KG1 (cell line): ENCODE data around the gene EPO.
A peak's percentile ranks its signal among the peaks of the same experiment; 100 is the strongest.
"Not testable (repeated sequence)": the region's sequence is repeated elsewhere in the genome, so short reads cannot be mapped to it uniquely, and the experiment has no call there.

ENCODE experiments used
- DNase-seq: peaks from one replicate; lab custom pipeline; 2025; lab: John Stamatoyannopoulos, UW

EPO gene

DNA sequence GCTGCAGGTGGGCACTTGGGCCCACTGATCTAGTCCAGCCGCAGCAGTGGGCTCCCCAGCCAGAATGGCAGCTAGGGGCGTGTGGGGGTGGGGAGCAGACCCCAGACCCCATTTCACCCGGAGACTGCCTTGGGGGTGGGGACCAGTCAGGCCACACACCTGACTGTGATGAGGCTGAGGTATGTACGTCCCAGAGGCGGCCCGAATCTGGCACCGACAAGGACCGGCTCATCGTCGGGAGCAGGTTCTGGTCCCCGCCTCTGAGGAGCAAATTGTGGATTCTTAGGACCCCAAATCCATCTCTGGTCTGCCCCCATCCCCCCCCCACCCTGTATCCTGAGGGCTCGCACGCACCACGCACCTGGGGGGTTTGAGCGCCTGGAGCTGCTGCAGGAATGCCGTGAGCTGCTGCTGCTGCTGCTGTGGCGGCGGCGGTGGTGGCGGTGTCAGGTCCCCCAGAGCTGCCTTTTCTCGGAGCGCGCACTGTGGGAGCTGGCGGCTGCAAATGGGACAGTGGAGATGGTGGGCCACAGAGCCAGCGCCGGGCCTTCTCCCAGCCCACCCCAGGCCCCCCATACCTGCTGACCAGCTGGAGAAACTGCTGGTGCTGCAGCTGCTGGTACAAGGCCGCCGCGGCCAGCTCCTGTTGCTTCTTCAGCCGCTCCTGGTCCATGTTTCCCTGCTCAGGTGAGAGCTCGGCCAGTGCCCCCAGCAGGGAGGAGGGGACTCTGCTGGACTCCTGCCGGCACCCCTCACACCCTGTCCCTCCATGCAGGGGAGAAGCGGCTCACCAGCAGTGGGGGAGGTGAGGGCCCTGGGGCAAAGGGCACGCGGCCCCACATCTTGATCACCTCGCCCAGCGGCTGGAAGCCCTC, 36.4 kb upstream of the EPO start:
- no peak for DNase-seq

DNA sequence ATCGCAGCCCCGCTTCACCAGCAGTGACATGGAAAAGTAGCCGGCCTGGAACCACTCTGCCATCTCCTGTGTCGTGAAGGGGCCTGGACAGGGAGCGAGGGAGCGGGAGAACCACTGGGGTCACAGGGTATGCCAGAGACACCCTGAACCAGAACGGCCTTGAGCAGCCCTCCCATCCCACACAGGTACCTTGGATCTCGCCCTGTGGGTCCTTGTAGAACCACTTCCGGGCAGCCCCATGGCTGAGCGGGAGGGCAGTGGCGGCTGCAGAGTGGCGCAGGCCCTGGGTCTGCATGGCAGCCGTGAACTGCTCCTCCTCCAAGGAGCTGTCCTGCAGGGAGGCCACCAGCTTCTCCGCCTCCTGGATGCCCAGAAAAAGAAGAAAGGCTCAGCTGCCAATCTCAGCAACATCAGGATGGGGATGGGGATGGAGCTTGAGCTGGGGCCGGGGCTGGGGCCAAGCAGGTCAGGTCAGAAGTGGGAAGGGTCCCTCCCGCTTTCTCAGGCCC, 35.7 kb upstream of the EPO start:
- no peak for DNase-seq

DNA sequence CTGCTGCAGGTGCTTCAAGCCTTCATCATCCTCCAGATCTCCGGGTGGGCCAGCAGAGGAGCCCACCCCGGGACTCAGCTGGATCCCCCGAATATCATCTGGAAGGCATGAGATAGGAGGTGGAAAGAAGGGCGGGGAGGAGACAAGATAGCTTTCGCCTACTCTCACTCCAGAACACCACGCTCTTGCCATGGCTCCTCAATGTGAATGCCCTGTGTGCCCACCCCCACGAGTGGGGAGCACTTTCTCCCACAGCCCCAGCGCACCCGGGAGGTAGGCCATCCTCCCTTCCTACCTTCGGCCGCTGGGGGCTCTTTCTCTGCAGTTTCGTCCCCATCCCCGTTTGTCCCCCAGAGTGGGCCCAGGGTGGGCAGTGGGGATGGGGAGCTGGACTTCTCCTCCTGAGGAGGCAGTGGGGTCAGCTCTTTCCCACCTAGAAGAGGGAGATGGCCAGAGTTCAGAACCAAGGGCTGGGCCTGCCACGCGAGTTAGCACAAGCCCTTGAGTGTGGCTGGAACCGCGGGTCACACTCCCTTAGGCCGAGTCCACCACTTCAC, 35.1 kb upstream of the EPO start:
- no peak for DNase-seq

DNA sequence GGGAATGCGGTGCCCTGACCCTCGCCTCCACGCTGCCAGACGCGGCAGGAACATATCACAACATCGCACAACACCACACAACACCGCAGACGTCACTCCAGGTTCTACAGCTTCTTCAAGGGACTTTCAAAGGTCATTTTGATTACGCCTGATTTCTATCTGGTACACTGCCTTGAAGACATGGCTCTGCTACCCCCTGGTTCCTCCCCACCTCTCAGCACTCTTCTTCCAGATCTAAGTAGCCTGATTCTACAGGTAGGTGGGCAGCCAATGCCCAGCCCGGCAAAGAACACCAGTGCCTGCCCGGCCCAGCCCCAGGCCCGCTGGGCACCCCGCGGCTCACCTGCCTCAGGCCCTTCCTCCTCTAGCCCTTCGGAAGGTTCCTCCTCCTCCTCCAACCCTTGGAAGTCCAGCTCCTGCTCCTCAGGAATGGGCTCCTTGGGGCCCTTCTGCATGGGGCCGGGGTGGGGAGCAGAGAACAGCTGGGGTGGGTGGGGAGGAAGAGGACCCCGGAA, 34.6 kb upstream of the EPO start:
- DNase-seq: no peak

DNA sequence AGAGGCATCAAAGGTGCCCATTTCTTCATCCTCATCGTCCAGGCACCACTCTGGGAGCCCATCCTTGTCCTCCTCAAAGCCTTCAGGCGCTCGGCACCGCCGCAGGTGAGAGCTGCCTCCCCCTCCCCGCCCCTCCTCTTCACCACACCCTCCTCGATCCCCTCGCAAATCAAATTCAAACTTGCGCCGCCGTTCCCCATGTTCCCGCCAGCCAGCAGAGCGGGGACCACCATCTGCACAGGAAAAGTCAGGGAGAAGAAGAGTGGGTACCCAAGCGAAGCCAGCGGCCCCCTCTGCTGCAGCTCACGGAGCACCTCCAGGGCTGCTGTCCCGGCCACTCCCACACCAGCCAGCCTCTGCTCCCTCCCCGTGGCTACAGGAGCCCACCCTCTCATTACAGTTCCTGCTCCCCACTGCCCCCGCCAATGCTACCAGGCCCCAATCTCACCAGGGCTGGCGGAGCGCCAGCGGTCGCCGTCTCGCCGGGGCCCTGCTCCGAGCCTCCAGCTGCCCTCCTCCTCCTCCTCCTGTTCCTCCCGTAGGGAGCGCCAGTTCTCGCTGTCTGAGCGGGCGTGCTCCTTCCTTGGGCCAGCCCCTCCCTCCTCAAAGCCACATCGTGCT, 34.0 kb upstream of the EPO start:
- DNase-seq: no peak

DNA sequence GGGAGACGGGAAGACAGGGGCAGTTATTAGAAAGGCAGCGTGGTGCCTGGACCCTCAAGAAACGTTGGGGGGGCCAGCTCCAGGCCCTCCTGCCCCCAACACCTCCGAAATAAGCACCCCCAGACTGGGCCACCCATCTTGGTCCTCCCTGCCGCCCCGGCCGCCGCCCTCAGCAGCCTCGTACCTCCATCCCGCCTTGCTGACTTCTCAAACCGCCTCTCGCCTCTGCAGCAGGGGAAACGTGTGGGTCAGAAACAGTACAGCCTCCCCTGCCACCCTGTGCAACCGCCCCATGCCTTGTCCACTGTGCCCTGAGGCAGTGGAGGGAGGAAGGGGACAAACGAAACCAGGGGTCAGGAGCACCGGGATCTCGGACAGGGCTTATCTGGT, 33.5 kb upstream of the EPO start:
- no peak for DNase-seq

DNA sequence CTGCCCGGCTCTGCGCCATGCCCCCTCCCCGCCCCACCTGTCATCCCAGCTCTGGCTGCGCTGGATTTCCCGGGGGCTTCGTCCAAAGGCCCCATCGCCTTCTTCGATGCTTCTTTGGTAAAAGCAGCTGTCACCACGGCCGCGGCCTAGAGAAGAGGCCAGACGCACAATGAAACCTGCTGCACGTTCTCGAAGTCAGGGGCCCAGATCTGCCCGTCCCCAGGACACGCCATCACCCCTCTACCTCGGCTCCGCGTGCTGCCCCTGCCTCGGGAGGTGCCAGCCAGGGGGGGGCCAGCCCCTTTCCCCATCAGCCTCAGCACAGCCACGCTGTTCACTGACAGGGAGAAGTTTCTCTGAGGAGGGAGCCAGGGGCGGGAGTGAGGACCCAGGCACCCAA, 33.0 kb upstream of the EPO start:
- no peak for DNase-seq

DNA sequence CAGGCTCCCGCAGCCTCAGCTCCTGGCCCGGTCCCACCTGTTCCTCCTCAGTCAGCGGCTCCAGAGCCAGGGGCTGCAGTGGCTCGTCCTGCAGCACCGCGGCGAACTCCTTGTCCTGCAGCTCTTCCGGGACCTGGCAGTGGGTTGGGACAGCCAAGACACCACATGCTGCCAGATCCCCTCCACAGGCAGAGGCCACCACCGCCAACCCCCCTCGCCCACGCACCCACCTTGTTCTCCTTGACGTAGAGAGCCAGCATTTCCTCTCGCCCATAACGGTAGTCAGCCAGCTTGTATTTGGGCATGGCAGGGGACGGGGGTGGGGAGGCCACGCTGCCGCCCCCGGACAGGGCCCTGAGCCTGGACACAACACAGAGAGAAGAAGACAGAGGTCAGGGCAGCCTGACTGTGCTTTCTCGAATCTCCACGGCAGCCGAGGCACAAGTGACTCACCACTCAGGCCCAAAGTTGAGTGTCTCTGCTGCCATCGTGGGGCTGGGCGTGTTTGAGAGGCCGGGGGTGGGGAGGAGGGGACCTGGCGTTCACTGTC, 32.4 kb upstream of the EPO start:
- DNase-seq: no peak

DNA sequence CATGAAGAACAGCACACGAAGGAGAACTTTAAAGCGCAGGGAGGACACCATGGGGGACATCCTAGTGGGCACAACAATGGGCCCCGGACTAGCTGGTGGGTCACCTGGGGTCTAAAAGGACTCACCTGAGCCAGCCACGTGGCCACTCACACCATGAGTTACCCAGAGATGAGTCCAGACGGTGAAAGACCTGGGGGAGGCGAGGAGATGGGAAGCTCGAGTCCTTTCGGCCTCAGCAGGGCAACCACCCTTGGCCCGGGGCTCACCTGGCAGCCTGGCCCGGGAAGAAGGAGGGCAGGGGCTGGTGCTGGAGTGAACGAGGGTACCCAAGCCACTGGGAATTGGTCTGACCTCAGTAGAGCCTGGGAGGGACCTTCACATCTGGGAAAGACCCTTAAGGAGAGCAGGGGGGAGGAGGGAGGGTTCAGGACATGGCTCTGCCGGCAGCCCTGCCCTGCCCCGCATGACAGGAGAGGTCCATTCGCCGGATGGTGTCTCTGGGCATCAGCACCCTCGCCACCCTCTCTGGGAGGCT, 31.9 kb upstream of the EPO start:
- DNase-seq: no peak

DNA sequence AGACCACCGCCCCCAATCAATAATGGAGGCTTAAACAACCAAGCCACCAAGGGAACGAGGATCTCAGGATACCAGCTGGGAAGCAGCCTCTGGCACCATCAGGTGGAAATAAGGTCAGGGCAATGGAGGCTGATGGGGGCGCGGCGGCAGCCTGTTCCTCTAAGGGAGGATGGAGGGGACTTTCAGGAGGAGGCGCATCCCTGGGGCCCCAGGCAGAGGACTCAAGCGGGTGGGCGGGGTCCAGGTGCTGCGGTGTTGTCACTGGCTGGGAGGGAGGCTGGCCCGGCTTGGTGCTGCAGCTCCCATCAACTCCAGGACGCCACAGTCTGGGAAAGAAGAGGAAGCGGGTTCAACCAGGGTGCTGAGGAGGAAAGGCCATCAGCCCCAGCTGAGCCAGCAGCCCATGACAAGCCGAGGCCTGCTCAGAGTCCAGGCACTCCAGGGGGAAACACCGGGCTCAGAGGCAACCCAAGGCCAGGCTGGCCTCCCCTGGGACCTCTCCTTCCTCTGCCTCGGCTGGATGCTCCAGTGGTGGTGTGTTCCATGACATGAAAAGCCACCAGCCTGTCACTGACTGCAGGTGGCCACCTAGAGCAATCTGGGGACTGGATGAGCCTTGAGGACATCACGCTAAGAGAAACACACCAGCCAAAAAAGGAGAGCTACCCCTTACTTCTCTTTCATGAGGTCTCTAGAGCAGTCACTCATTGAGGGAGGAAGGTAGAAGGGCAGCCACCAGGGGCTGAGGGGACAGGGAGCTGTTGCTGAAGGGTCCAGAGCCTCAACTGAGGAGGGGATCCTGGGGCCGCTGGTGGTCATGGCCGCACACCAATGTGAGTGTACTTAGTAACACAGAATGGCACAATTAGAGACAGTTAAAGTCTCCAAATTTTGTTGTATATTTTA, 30.8 kb upstream of the EPO start:
- DNase-seq: no peak

DNA sequence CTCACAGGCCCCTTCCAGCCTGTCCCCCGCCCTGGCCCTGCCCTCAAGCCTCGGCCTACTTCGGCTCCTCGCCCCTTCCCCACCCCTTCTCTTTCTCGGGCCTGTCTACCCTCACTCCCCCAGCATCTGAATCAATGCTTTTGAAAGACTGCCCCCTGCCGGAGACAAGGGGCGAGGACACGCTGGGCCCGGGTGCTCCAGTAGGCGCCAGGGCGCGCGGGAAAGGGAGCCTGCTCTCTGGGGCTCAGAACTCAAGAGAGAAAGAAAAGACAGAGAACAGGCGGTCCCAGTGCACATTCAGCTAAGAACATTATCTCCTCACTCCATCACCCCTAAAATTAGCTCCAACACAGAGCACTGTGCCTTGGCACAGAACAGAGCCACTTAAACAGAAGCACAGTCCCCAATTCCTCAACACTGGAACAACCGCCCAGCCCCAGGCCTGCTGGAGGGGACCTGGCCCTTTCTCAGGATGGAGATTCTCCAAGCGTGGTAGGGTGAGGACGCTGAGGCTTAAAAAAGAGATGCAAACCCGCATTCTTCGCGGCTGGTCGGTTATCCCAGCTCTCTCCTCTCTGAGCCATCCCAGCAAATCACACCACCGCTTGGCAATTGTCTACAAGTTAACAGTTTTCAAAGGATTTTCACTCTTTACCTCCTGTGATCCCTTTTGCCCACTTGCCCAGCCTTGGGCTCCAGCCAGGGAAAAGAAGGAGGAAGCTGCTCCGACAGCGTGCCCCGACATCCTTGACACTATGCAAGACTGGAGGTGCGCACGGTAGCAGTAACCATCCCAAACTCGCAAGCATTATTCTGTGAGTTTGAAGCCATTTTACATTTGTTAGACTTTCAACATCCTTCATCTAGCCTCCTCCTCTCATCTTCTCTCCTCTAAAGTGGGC, 28.3 kb upstream of the EPO start:
- peak; percentile 48 for DNase-seq

DNA sequence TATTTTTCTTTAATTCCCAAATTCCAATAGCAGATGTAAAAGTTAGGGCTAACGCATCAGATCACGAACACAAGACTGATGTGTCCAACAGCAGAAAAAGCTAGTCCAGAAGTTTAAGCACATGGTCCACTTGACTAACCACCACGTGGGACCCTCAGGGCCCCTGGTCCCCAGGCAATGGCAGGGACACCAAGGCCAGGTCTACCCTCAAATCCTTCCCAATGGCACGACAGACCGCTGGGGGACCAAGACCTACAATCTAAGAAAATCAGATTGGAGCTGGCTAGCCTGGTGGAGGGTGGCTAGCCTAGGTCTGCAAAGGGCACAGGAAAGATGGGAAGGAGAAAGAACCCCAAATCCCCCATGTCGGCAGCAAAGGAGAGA, 27.7 kb upstream of the EPO start:
- no peak for DNase-seq

DNA sequence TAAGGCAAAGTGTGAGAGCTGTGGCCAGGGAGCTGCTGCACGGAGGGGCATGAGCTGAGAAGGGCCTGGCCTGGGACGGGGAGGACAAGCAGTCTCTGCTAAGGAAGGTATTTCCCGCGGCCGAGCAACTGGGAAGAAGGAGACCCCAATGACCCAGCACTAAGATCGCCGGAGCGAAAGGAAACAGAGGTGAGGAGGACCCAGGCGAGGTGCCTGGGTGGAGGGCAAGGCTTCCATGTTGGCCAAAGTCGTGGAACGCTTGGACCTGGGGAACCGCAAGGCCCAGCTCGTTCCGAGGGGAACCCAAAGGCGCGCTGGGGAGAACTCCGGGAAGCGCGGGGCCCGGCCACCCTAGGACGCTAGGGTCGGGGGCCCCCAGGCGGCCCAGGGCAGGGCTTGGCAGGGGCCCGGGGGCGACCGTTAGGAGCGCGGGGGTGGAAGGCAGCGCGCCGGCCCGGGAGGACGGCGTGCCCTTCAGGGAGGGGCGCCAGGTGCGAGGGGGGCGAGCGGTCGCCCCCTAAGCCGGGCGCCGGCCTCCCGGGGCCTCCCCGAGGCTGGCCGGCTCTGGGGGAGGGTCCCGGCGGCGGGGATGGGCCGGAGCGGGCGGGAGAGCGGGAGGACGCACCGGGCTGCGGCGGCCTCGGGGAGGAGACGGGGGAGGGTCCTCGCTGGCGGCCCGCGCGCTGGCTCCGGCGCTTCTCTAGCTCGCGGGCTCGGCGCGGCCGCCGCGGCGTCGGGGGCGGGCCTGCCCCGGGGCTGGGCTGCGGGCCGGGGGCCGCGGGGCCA, 26.8 kb upstream of the EPO start:
- DNase-seq: no peak

DNA sequence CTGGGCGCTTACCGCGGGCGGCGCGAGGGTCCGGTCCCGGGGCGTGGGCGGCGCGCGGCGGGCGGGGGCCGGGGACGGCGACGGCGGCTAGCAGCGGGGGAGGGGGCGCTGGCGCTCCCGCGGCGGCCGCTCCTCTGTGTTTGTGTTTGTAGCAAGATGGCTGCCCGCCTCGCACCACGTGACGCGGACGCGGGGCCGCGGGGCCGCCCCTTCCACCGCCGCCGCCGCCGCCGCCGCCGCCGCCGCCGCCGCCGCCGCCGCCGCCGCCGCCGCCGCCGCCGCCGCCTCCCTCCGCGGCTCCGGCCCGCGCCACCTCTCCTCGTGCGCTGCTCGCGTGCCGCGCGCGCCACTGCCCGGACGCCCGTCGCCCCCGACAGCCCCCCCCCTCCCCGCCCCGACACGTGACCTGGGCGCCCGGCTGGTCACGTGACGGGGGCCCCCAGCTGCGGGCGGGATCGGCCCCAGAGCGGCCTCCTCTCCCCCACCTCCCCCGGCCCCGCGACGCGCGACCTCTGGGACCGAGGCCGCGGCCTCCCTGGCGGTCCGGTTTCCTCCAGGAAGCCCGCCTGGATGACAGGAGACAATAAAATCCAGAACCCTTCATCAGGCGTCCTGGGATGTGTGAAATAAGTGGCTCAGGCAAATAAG, 26.0 kb upstream of the EPO start, which contains the start of gene GIGYF1:
TSS of gene GIGYF1 (minus strand) at position 153 of the 648 bp plus-strand sequence. CDS start 6,012 bp downstream, outside the sequence.
- DNase-seq: no peak

DNA sequence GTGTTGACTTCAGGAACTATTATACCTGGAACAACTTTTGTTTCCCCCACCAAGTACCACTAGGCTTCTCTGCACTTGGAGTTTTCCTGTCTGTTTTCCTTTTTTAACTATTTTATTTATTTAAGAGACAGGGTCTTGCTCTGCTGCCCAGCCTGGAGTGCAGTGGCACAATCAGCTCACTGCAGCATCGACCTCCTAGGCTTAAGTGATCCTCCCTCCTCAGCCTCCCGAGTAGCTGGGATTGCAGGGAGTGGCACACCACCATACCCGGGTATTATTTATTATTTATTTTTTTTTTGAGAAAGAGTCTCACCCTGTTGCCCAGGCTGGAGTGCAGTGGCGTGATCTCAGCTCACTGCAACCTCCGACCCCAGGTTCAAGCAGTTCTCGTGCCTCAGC, 24.1 kb upstream of the EPO start:
- DNase-seq: no peak

DNA sequence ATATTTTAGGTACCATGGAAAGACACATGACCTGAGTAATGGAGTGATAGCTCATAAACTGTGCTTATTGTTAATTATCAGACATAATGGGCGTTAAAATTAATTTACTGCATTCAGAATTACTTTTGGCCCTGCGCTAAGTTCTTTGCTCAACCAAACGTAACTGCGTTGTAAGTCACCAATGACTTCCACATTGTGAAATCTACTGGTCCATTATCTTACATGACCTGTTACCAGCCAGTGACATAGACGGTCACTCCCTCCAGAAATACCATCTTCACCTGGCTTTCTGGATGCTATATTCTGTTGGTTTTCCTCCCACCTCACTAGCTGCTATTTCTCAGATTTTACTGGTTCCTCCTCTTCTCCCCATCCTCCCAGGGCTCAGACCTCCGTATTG, 21.2 kb upstream of the EPO start:
- DNase-seq: no peak

DNA sequence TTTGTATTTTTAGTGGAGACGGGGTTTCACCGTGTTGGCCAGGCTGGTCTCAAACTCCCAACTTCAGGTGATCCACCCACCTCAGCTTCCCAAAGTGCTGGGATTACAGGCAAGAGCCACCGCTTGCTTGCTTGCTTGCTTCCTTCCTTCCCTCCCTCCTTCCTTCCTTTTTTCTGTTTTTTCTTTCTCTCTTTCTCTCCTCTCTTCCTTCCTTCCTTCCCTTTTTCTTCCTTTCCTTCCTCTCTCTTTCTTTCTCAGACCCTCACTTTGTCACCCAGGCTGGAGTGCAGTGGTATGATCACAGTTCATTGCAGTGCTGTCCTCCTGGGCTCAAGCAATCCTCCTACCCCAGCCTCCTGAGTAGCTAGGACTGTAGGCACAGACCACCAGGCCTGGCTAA, 19.2 kb upstream of the EPO start:
- not testable (repeated sequence) for DNase-seq

DNA sequence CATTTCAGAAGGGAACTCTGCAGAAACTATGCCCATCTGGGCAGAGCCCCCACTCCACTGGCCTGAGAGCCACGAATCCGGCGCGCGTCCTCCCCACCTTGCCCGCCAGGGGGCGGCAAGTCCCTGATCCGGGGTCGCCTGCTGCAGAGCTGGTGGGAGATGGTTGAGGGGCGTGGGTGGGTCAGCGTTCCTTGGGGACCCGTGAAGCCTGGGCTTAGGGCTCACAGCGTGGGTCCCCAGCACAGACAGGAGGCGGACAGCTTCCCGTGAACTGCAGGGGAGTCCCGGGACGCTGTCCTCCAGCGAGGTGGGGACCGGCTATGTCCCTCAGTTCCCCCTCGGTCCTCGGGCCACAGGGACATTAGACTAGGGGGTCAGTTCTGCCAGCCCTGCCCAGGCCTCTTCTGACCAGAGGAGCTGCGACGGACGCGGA, 14.9 kb upstream of the EPO start:
- DNase-seq: peak; percentile 41
